HepG2 (cell line): ENCODE measurements around the gene RCOR1. TPM values are rescaled to one million over a fixed set of nuclear protein-coding genes. Genes with fewer than 3 reads are reported as not detected.

ENCODE experiments used
- AHDC1 ChIP-seq: sonication (generic); formaldehyde crosslinking; IDR thresholded peaks from 2 replicates; pipeline ENCODE4 v1.5.1; 2020; ENCODE audit warnings: mild to moderate bottlenecking, missing genetic modification reagents, borderline replicate concordance
- ARID3A ChIP-seq: IDR thresholded peaks from 2 replicates; pipeline ENCODE4 v1.6.1; 2012; ENCODE audit warnings: low read depth, low read length, improper control_type of control experiment
- EEA1 ChIP-seq: sonication (generic); formaldehyde crosslinking; IDR thresholded peaks from 2 replicates; pipeline ENCODE4 v1.5.1; 2020; ENCODE audit warnings: mild to moderate bottlenecking, missing genetic modification reagents, borderline replicate concordance
- ELF3 ChIP-seq: IDR thresholded peaks from 2 replicates; pipeline ENCODE4 v1.6.1; 2016; ENCODE audit warnings: missing genetic modification reagents, missing compliant biosample characterization
- ETV5 ChIP-seq: IDR thresholded peaks from 2 replicates; pipeline ENCODE4 v1.6.1; 2018; ENCODE audit warnings: missing biosample characterization, missing genetic modification reagents, inconsistent platforms, borderline replicate concordance
- FOSL1 ChIP-seq: sonication (generic); formaldehyde crosslinking; IDR thresholded peaks from 2 replicates; pipeline ENCODE4 v1.9.0; 2021; ENCODE audit warnings: missing genetic modification reagents, borderline replicate concordance
- MAFG ChIP-seq: sonication (generic); formaldehyde crosslinking; IDR thresholded peaks from 2 replicates; pipeline ENCODE4 v1.5.1; 2020; ENCODE audit warnings: mild to moderate bottlenecking, missing genetic modification reagents
- RARA ChIP-seq: IDR thresholded peaks from 2 replicates; pipeline ENCODE4 v1.6.1; 2016; ENCODE audit warnings: missing genetic modification reagents, missing compliant biosample characterization
- SMARCE1 ChIP-seq: fragments of 450-650 bp; IDR thresholded peaks from 2 replicates; pipeline ENCODE4 v1.6.1; 2017; ENCODE audit warnings: borderline replicate concordance
- TEAD3 ChIP-seq: optimal IDR thresholded peaks from 2 replicates; pipeline ENCODE3; 2016; ENCODE audit warnings: borderline replicate concordance
- ZNF713 ChIP-seq: sonication (generic); formaldehyde crosslinking; IDR thresholded peaks from 2 replicates; pipeline ENCODE4 v1.4.0; 2020; ENCODE audit warnings: mild to moderate bottlenecking, missing genetic modification reagents
- ZNF816 ChIP-seq: sonication (generic); formaldehyde crosslinking; IDR thresholded peaks from 2 replicates; pipeline ENCODE4 v1.8.0; 2022; ENCODE audit warnings: missing genetic modification reagents, mild to moderate bottlenecking, borderline replicate concordance
- polyA plus RNA-seq, 8 experiments: library from polyadenylated mRNA; depleted of rRNA in 3 of 8; stranded (reverse) in 7 of 8; unstranded in 1 of 8; fragments of >200 nt; fragmentation: Illumina TruSeq in 4 of 8; extraction: Trizol in 4 of 8; gene quantifications; 2 replicates each; pipeline versions ENCODE4 v1.2.1 to v1.2.3, GENCODE V29; 2011 to 2016; ENCODE audit warnings: low read depth in 4 of 8, missing spikeins in 1 of 8, mixed read lengths in 1 of 8; ENCODE audit not compliant: insufficient read depth in 1 of 8
- total RNA-seq, 5 experiments: library from RNA; depleted of rRNA; stranded (reverse); fragments of >200 nt; fragmentation: Illumina TruSeq; extraction: Trizol; gene quantifications; 2 replicates each; pipeline ENCODE4 v1.2.3, GENCODE V29; 2016; ENCODE audit warnings: low read depth in 1 of 5

Gene RCOR1
- total and polyA plus RNA-seq, 2 of the 13 experiments (the other 11 are each of a cell fraction or from before 2014, with no cell fraction given) = 10.2 to 11.1 TPM

GRCh38 chr14:102655137-102655536, 62.7 kb downstream of the RCOR1 start (continued):
- TF ChIP-seq TEAD3 (CRISPR knock-in tag) (peak; percentile 45), ARID3A (peak; percentile 44; the same call in 1 of the 2 replicates), SMARCE1 (0 out of 2 replicates have a peak, but pooled peaks have one; percentile 40), EEA1 (no peak), ELF3 (CRISPR knock-in tag) (peak; percentile 12; the same call in 1 of the 2 replicates), RARA (CRISPR knock-in tag) (0 out of 2 replicates have a peak, but pooled peaks have one; percentile 11), FOSL1 (peak; percentile 45; the same call in 1 of the 2 replicates), MAFG (CRISPR knock-in tag) (no peak), AHDC1 (peak; percentile 69; the same call in 1 of the 2 replicates), ZNF816 (CRISPR knock-in tag) (no peak), ETV5 (CRISPR knock-in tag) (peak; percentile 45; the same call in 1 of the 2 replicates), ZNF713 (CRISPR knock-in tag) (no peak)
